ENCODE results near the gene BBS12. TPM values are rescaled to one million over a fixed set of nuclear protein-coding genes. Genes with fewer than 3 reads are reported as not detected.

The BBS12 gene
- total and polyA plus RNA-seq, 11 donors: 1.1 to 11.9 (median 6.8) TPM

GRCh38 chr4:122706511-122706910, 26.0 kb upstream of the BBS12 start:
- ATAC-seq (no peak), DNase-seq (no peak)
- peaks cover 0 to 27% (median 6%) of the 10 kb centered on the region in 12 donors for H3K4me1 ChIP-seq
- H3K9me3 ChIP-seq: no peaks in the 10 kb centered on the region
- no peak overlapping the region for H3K27ac ChIP-seq
- H3K36me3 ChIP-seq: peaks cover 0 to 12% (median 0%) of the 10 kb centered on the region in 9 donors
- intact Hi-C loops (cut with DNase I): no loop called here
- no peaks in the 10 kb centered on the region for H3K27me3 ChIP-seq
- TF ChIP-seq POLR2A (IDR thresholded peaks at IDR 0.05): no peak
- TF ChIP-seq CTCF (IDR thresholded peaks at IDR 0.05): no peak
- no peak overlapping the region for H3K4me3 ChIP-seq
- WGBS, 4 donors: 93 to 98% (median 94%) methylated on average over 3 of the region's 3 CpGs

DNA sequence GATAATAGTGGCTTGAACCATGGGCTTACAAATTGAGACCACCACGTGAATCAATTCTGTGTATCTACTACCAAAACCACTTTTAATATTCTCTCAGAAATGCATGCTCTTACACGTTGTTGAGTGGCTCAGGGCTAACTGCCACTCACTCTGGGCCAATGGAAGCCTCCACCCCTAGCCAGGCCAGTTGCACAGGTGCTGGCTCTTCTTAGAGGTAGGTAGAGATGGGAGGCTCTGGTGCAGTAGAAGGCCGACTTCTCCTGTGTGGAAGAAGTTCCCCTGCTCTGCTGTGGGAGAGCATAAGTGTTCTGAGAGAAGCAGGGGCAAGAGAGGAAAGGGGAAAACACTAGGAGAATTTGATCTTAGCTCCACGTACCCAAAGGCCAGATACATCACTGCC, 25.0 kb upstream of the BBS12 start:
- DNase-seq (no peak), ATAC-seq (no peak)
- Histone ChIP-seq H3K27me3 (no peaks in the 10 kb centered on the region), H3K27ac (no peak overlapping the region), H3K4me3 (no peak overlapping the region), H3K9me3 (no peaks in the 10 kb centered on the region), H3K36me3 (peaks cover 0 to 12% (median 0%) of the 10 kb centered on the region in 9 donors), H3K4me1 (peaks cover 0 to 27% (median 3%) of the 10 kb centered on the region in 12 donors)
- intact Hi-C loops (cut with DNase I): no loop called here
- TF ChIP-seq CTCF (IDR thresholded peaks at IDR 0.05) (no peak), POLR2A (IDR thresholded peaks at IDR 0.05) (no peak)
- WGBS, 4 donors: 71 to 88% (median 83%) methylated on average over 4 of the region's 4 CpGs

- H3K4me1 ChIP-seq: peaks cover 0 to 18% (median 1%) of the 10 kb centered on the region in 12 donors
- DNase-seq (no peak), ATAC-seq (no peak)
- H3K36me3 ChIP-seq: peaks cover 0 to 12% (median 0%) of the 10 kb centered on the region in 9 donors
- H3K27me3 ChIP-seq: no peaks in the 10 kb centered on the region
- H3K4me3 ChIP-seq: no peak overlapping the region
- intact Hi-C loops (cut with DNase I): no loop called here
- H3K27ac ChIP-seq: no peak overlapping the region
- H3K9me3 ChIP-seq: no peaks in the 10 kb centered on the region
- no peak for TF ChIP-seq POLR2A (IDR thresholded peaks at IDR 0.05)
- TF ChIP-seq CTCF (IDR thresholded peaks at IDR 0.05): no peak
Observed at GRCh38 chr4:122709236-122709635, 23.3 kb upstream of the BBS12 start.

- peaks cover 0 to 12% (median 0%) of the 10 kb centered on the region in 9 donors for H3K36me3 ChIP-seq
- TF ChIP-seq POLR2A (IDR thresholded peaks at IDR 0.05) (no peak), CTCF (IDR thresholded peaks at IDR 0.05) (no peak)
- H3K4me1 ChIP-seq: peaks cover 0 to 14% (median 0%) of the 10 kb centered on the region in 12 donors
- H3K27me3 ChIP-seq: no peaks in the 10 kb centered on the region
- WGBS, 4 donors: 51 to 67% (median 55%) methylated on average over 9 of the region's 9 CpGs
- peak overlapping the region in 2 of 12 donors; percentile 9 to 14 for H3K27ac ChIP-seq
- no peak for DNase-seq
- intact Hi-C loops (cut with DNase I): loop anchor here in 1 of 10 donors (10.0 kb wide), 1 partner anchor 106 kb away; no protein-coding TSS in a partner anchor
- H3K9me3 ChIP-seq: no peaks in the 10 kb centered on the region
- H3K4me3 ChIP-seq: no peak overlapping the region
- ATAC-seq: peak in 3 of 4 donors; percentile 36 to 64 (median 60)
Observed at GRCh38 chr4:122710434-122711308, 21.8 kb upstream of the BBS12 start.

All from heart left ventricle (tissue), 16 donors.